ENCODE measurements around the gene TXNDC15.

TXNDC15 gene

GRCh38 chr5:134902071-134902801, 28.1 kb downstream of the TXNDC15 start:
- no peaks in the 10 kb centered on the region for H3K9me3 ChIP-seq (ENCODE audit: insufficient read depth, low read depth, low read length)
- no peaks in the 10 kb centered on the region for H4K20me1 ChIP-seq (ENCODE audit: insufficient read depth, low read length, poor library complexity, severe bottlenecking)
- H3K36me3 ChIP-seq (ENCODE audit: insufficient read depth, low read length): peaks cover 4% of the 10 kb centered on the region; the same call in 1 of the 2 replicates
- H3K79me2 ChIP-seq (ENCODE audit: insufficient read depth, low read length): peaks cover 11% of the 10 kb centered on the region; the same call in 1 of the 2 replicates
- H3F3A ChIP-seq (ENCODE audit: low read depth): peaks cover 3% of the 10 kb centered on the region; the same call in 1 of the 2 replicates
- TF ChIP-seq CTCF (conservative IDR thresholded peaks at IDR 0.05; ENCODE audit: low read length) (no peak), EZH2phosphoT487 (IDR thresholded peaks at IDR 0.05; ENCODE audit: borderline replicate concordance) (no peak)
- no peaks in the 10 kb centered on the region for H3K27me3 ChIP-seq (ENCODE audit: insufficient read depth, low read length, poor library complexity, severe bottlenecking)
- H3K9ac ChIP-seq (ENCODE audit: low read depth, low read length, poor library complexity, severe bottlenecking): no peak overlapping the region
- H3K4me3 ChIP-seq (ENCODE audit: low read length, poor library complexity, severe bottlenecking): no peak overlapping the region
- H2AFZ ChIP-seq (ENCODE audit: low read length): no peak overlapping the region
- no peak overlapping the region for H3K4me2 ChIP-seq (ENCODE audit: low read depth, low read length, poor library complexity, severe bottlenecking)
- H3K4me1 ChIP-seq (ENCODE audit: insufficient read depth, low read length, poor library complexity, severe bottlenecking): peaks cover 4% of the 10 kb centered on the region
- no peaks in the 10 kb centered on the region for H3K9me2 ChIP-seq (replicated peaks; ENCODE audit: low read depth, low read length)

- Histone ChIP-seq H3K9me2 (replicated peaks; ENCODE audit: low read depth, low read length) (no peaks in the 10 kb centered on the region), H3K36me3 (ENCODE audit: insufficient read depth, low read length) (no peaks in the 10 kb centered on the region; the same call in 1 of the 2 replicates), H3K4me3 (ENCODE audit: low read length, poor library complexity, severe bottlenecking) (peak within 1 kb of the TSS; percentile 96), H3K9ac (ENCODE audit: low read depth, low read length, poor library complexity, severe bottlenecking) (peak within 1 kb of the TSS; percentile 91), H2AFZ (ENCODE audit: low read length) (peak within 1 kb of the TSS; percentile 97), H3K9me3 (ENCODE audit: insufficient read depth, low read depth, low read length) (no peaks in the 10 kb centered on the region), H3K27me3 (ENCODE audit: insufficient read depth, low read length, poor library complexity, severe bottlenecking) (no peaks in the 10 kb centered on the region), H3K4me1 (ENCODE audit: insufficient read depth, low read length, poor library complexity, severe bottlenecking) (peaks cover 4% of the 10 kb centered on the region), H4K20me1 (ENCODE audit: insufficient read depth, low read length, poor library complexity, severe bottlenecking) (no peaks in the 10 kb centered on the region), H3K4me2 (ENCODE audit: low read depth, low read length, poor library complexity, severe bottlenecking) (peak within 1 kb of the TSS; percentile 71), H3F3A (ENCODE audit: low read depth) (peaks cover 3% of the 10 kb centered on the region; the same call in 1 of the 2 replicates), H3K79me2 (ENCODE audit: insufficient read depth, low read length) (peaks cover 12% of the 10 kb centered on the region; the same call in 1 of the 2 replicates)
- TF ChIP-seq EZH2phosphoT487 (IDR thresholded peaks at IDR 0.05; ENCODE audit: borderline replicate concordance): no peak
- peak; percentile 59 for TF ChIP-seq CTCF (conservative IDR thresholded peaks at IDR 0.05; ENCODE audit: low read length)
These were observed 30.6 kb downstream of the TXNDC15 start, which contains the start of gene PCBD2 for GRCh38 chr5:134904610-134905245. TSS of gene PCBD2 (plus strand) at chr5:134905131. CDS start at chr5:134905140, 9 bp downstream.

GRCh38 chr5:134905246-134905996, 31.2 kb downstream of the TXNDC15 start:
- peaks cover 4% of the 10 kb centered on the region for H3K4me1 ChIP-seq (ENCODE audit: insufficient read depth, low read length, poor library complexity, severe bottlenecking)
- TF ChIP-seq CTCF (conservative IDR thresholded peaks at IDR 0.05; ENCODE audit: low read length) (peak; percentile 60), EZH2phosphoT487 (IDR thresholded peaks at IDR 0.05; ENCODE audit: borderline replicate concordance) (no peak)
- no peaks in the 10 kb centered on the region for H3K27me3 ChIP-seq (ENCODE audit: insufficient read depth, low read length, poor library complexity, severe bottlenecking)
- H3K4me2 ChIP-seq (ENCODE audit: low read depth, low read length, poor library complexity, severe bottlenecking): peak overlapping the region; percentile 70
- no peaks in the 10 kb centered on the region for H3K9me3 ChIP-seq (ENCODE audit: insufficient read depth, low read depth, low read length)
- no peaks in the 10 kb centered on the region for H3K36me3 ChIP-seq (ENCODE audit: insufficient read depth, low read length)
- peak overlapping the region; percentile 97 for H2AFZ ChIP-seq (ENCODE audit: low read length)
- H3F3A ChIP-seq (ENCODE audit: low read depth): peaks cover 3% of the 10 kb centered on the region; the same call in 1 of the 2 replicates
- H3K79me2 ChIP-seq (ENCODE audit: insufficient read depth, low read length): peaks cover 12% of the 10 kb centered on the region; the same call in 1 of the 2 replicates
- H3K9ac ChIP-seq (ENCODE audit: low read depth, low read length, poor library complexity, severe bottlenecking): peak overlapping the region; percentile 91
- peak overlapping the region; percentile 96 for H3K4me3 ChIP-seq (ENCODE audit: low read length, poor library complexity, severe bottlenecking)
- no peaks in the 10 kb centered on the region for H4K20me1 ChIP-seq (ENCODE audit: insufficient read depth, low read length, poor library complexity, severe bottlenecking)
- H3K9me2 ChIP-seq (replicated peaks; ENCODE audit: low read depth, low read length): no peaks in the 10 kb centered on the region

Measured in Loucy (cell line).